ENCODE results near the gene CEP89.

GRCh38 chr19:32971715-32972540 is at the start of gene CEP89, which contains the start of gene FAAP24:
- no peak for TF ChIP-seq CTCF (conservative IDR thresholded peaks at IDR 0.05 in 1 of 2, IDR thresholded peaks at IDR 0.05 in 1 of 2; ENCODE audit: low read depth in 1 of 2, low read length in 2 of 2)
- no peak for TF ChIP-seq EZH2 (IDR thresholded peaks at IDR 0.05; ENCODE audit: low read length, missing control alignments)
